ENCODE measurements around the gene ATF2.

Gene ATF2

DNA sequence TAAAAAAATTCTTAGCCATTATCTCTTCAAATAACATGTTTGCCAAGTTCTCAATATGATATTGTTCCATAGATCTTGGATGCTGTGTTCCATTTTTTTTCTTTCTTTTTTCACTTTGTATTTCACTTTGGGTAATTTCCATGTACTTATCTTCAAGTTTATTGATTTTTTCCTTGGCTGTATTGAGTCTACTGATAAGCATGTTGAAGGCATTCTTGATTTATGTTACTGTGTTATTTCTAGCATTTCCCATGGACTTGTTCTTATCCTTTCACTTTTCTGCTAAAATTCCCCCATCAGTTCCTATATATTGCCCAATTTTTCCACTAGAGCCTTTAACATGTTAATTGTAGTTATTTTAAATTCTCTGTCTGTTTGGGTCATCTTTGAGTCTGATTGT, 112.0 kb downstream of the ATF2 start:
- no peaks in the 10 kb centered on the region for H3K27me3 ChIP-seq (ENCODE audit: low read depth, low read length)
- no peaks in the 10 kb centered on the region for H3K9me3 ChIP-seq (ENCODE audit: insufficient read depth, low read length)
- H2AFZ ChIP-seq (ENCODE audit: low read depth, low read length), result no peak overlapping the region
- no peak overlapping the region for H3K9ac ChIP-seq (ENCODE audit: low read length)
- no peak overlapping the region for H3K4me2 ChIP-seq (ENCODE audit: low read length)
- TF ChIP-seq, protein P1, sequence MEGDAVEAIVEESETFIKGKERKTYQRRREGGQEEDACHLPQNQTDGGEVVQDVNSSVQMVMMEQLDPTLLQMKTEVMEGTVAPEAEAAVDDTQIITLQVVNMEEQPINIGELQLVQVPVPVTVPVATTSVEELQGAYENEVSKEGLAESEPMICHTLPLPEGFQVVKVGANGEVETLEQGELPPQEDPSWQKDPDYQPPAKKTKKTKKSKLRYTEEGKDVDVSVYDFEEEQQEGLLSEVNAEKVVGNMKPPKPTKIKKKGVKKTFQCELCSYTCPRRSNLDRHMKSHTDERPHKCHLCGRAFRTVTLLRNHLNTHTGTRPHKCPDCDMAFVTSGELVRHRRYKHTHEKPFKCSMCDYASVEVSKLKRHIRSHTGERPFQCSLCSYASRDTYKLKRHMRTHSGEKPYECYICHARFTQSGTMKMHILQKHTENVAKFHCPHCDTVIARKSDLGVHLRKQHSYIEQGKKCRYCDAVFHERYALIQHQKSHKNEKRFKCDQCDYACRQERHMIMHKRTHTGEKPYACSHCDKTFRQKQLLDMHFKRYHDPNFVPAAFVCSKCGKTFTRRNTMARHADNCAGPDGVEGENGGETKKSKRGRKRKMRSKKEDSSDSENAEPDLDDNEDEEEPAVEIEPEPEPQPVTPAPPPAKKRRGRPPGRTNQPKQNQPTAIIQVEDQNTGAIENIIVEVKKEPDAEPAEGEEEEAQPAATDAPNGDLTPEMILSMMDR (IDR thresholded peaks at IDR 0.05; ENCODE audit: low read depth, low read length), result no peak
- no peaks in the 10 kb centered on the region for H4K20me1 ChIP-seq (ENCODE audit: insufficient read depth, low read length)
- no peaks in the 10 kb centered on the region for H3K4me1 ChIP-seq (ENCODE audit: low read length)
- no peaks in the 10 kb centered on the region for H3K79me2 ChIP-seq (ENCODE audit: low read length)
- H3K36me3 ChIP-seq (replicated peaks; ENCODE audit: low read depth, low read length), result no peaks in the 10 kb centered on the region
- no peak overlapping the region for H3K27ac ChIP-seq (ENCODE audit: low read length)
- H3K4me3 ChIP-seq (ENCODE audit: low read length), result no peak overlapping the region

DNA sequence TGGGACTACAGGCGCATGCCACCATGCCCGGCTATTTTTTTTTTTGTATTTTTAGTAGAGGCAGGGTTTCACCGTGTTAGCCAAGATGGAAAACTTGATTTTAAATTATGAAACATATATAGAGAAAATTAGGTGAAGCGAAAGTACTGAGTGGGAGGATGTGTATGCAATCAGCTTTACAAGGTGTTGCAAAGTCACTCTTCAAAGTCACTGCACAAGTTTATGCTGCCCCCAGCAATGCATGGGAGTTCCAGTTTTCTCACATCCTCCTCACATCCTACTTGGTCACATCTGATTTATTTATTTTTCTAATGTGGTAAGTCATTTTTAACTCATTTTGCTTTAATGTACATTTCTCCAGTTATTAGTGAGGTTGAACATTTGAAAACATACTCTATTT, 113.7 kb downstream of the ATF2 start:
- Histone ChIP-seq H2AFZ (ENCODE audit: low read depth, low read length) (no peak overlapping the region), H3K4me1 (ENCODE audit: low read length) (no peaks in the 10 kb centered on the region), H3K9me3 (ENCODE audit: insufficient read depth, low read length) (no peaks in the 10 kb centered on the region), H3K79me2 (ENCODE audit: low read length) (no peaks in the 10 kb centered on the region), H3K27me3 (ENCODE audit: low read depth, low read length) (no peaks in the 10 kb centered on the region), H3K9ac (ENCODE audit: low read length) (no peak overlapping the region), H3K4me2 (ENCODE audit: low read length) (no peak overlapping the region), H3K4me3 (ENCODE audit: low read length) (no peak overlapping the region), H4K20me1 (ENCODE audit: insufficient read depth, low read length) (no peaks in the 10 kb centered on the region), H3K36me3 (replicated peaks; ENCODE audit: low read depth, low read length) (no peaks in the 10 kb centered on the region), H3K27ac (ENCODE audit: low read length) (no peak overlapping the region)
- TF ChIP-seq EZH2phosphoT487 (IDR thresholded peaks at IDR 0.05; ENCODE audit: low read depth), result no peak
- TF ChIP-seq, protein P1 (IDR thresholded peaks at IDR 0.05; ENCODE audit: low read depth, low read length), result no peak

DNA sequence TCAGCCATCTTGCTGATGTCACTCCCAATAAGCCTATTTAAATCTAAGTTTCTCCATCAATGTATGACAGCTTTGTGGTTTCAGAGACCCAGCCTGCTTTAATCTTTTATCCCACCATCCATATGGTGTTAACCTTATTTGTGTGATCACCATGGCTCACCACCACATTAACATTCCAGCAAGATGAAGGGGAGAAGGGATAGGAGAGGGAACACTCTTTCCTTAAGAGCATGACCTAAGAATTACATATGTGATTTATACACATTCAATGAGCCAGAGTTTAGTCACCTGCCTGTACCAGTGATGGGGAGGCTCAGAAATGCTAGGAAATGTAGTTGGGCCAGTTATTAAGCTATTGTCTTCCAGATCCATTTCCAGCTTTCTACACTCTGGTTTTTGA, 118.3 kb downstream of the ATF2 start:
- H3K4me2 ChIP-seq (ENCODE audit: low read length), result no peak overlapping the region
- no peak overlapping the region for H3K27ac ChIP-seq (ENCODE audit: low read length)
- no peak overlapping the region for H3K4me3 ChIP-seq (ENCODE audit: low read length)
- H4K20me1 ChIP-seq (ENCODE audit: insufficient read depth, low read length), result no peaks in the 10 kb centered on the region
- no peak overlapping the region for H3K9ac ChIP-seq (ENCODE audit: low read length)
- H2AFZ ChIP-seq (ENCODE audit: low read depth, low read length), result no peak overlapping the region
- no peaks in the 10 kb centered on the region for H3K9me3 ChIP-seq (ENCODE audit: insufficient read depth, low read length)
- TF ChIP-seq, protein P1 (IDR thresholded peaks at IDR 0.05; ENCODE audit: low read depth, low read length), result no peak
- no peak for TF ChIP-seq EZH2phosphoT487 (IDR thresholded peaks at IDR 0.05; ENCODE audit: low read depth)
- H3K4me1 ChIP-seq (ENCODE audit: low read length), result no peaks in the 10 kb centered on the region
- H3K36me3 ChIP-seq (replicated peaks; ENCODE audit: low read depth, low read length), result no peaks in the 10 kb centered on the region
- H3K79me2 ChIP-seq (ENCODE audit: low read length), result no peaks in the 10 kb centered on the region
- no peaks in the 10 kb centered on the region for H3K27me3 ChIP-seq (ENCODE audit: low read depth, low read length)

DNA sequence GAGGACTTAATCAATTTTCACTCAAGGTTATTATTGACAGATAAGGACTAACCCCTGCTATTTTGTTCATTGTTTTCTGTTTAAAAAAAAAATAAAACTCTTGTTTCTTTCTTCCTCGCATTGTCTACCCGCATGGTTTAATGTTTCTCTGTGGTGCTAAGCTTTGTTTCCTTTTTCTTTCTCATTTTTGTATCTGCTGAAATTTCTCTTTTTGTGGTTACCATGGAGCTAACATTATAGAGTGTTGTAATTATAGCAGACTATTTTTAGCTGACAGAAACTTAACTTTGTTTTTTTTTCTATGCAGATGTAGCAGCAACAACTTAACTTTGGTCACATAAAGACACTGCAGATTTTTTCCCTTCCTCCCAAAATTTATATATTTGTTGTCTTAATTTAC, 119.7 kb downstream of the ATF2 start:
- TF ChIP-seq, protein P1 (IDR thresholded peaks at IDR 0.05; ENCODE audit: low read depth, low read length), result no peak
- TF ChIP-seq EZH2phosphoT487 (IDR thresholded peaks at IDR 0.05; ENCODE audit: low read depth), result no peak
- no peaks in the 10 kb centered on the region for H3K4me1 ChIP-seq (ENCODE audit: low read length)
- H4K20me1 ChIP-seq (ENCODE audit: insufficient read depth, low read length), result no peaks in the 10 kb centered on the region
- no peaks in the 10 kb centered on the region for H3K79me2 ChIP-seq (ENCODE audit: low read length)
- H3K9me3 ChIP-seq (ENCODE audit: insufficient read depth, low read length), result no peaks in the 10 kb centered on the region
- H3K27me3 ChIP-seq (ENCODE audit: low read depth, low read length), result no peaks in the 10 kb centered on the region
- no peaks in the 10 kb centered on the region for H3K36me3 ChIP-seq (replicated peaks; ENCODE audit: low read depth, low read length)
- H3K9ac ChIP-seq (ENCODE audit: low read length), result no peak overlapping the region
- H2AFZ ChIP-seq (ENCODE audit: low read depth, low read length), result no peak overlapping the region
- no peak overlapping the region for H3K4me3 ChIP-seq (ENCODE audit: low read length)
- H3K4me2 ChIP-seq (ENCODE audit: low read length), result no peak overlapping the region
- no peak overlapping the region for H3K27ac ChIP-seq (ENCODE audit: low read length)

All from OCI-LY3 (cell line).